ENCODE results near the gene ITPK1. TPM values are rescaled to one million over a fixed set of nuclear protein-coding genes. Genes with fewer than 3 reads are reported as not detected.

ITPK1 gene
- total RNA-seq, 2 donors from 2014 or later: 53.8 to 85.0 TPM

DNA sequence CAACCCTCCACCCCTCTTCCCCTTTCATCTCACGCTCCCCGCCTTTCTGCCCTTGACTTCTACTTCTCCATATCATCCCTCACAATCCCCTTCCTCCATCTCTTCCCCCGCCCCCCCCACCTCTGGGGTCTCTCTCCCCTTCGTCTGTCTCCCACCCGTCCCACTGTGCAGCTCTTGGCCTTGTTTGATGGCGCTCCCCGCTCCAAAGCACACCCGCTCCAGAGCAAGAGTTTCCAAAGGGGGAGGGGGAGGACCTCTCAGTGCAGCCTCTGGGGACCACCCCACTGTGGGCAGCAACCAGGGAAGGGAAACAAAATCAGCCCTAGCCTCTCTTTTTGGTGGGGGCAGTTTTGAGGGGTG lies 192.0 kb downstream of the ITPK1 start:
- no peak overlapping the region for H3K4me3 ChIP-seq
- no peaks in the 10 kb centered on the region for H3K27me3 ChIP-seq (replicated peaks; ENCODE audit: insufficient read depth)
- H3K27ac ChIP-seq: no peak overlapping the region
- DNase-seq (ENCODE audit: low spot score) (no peak), ATAC-seq (ENCODE audit: insufficient number of reproducible peaks, low FRiP score, low read depth) (no peak)
- H3K9me3 ChIP-seq: no peaks in the 10 kb centered on the region
- TF ChIP-seq CTCF (IDR thresholded peaks at IDR 0.05): no peak
- H3K4me1 ChIP-seq (ENCODE audit: control insufficient read depth in 1 of 2, low read depth in 2 of 2): no peaks in the 10 kb centered on the region
- no peaks in the 10 kb centered on the region for H3K36me3 ChIP-seq

- no peak within 1 kb of the TSS for H3K27ac ChIP-seq
- no peak within 1 kb of the TSS for H3K4me3 ChIP-seq
- ATAC-seq (ENCODE audit: insufficient number of reproducible peaks, low FRiP score, low read depth) (no peak), DNase-seq (ENCODE audit: low spot score) (no peak)
- no peak for TF ChIP-seq CTCF (IDR thresholded peaks at IDR 0.05)
- H3K27me3 ChIP-seq (replicated peaks; ENCODE audit: insufficient read depth): no peaks in the 10 kb centered on the region
- no peaks in the 10 kb centered on the region for H3K9me3 ChIP-seq
- no peaks in the 10 kb centered on the region for H3K36me3 ChIP-seq
- no peaks in the 10 kb centered on the region for H3K4me1 ChIP-seq (ENCODE audit: control insufficient read depth in 1 of 2, low read depth in 2 of 2)
These were observed 192.6 kb downstream of the ITPK1 start, which contains the start of gene CHGA for GRCh38 chr14:92922883-92923743. TSS of gene CHGA (plus strand) at chr14:92923150. CDS start at chr14:92923360, 210 bp downstream.

DNA sequence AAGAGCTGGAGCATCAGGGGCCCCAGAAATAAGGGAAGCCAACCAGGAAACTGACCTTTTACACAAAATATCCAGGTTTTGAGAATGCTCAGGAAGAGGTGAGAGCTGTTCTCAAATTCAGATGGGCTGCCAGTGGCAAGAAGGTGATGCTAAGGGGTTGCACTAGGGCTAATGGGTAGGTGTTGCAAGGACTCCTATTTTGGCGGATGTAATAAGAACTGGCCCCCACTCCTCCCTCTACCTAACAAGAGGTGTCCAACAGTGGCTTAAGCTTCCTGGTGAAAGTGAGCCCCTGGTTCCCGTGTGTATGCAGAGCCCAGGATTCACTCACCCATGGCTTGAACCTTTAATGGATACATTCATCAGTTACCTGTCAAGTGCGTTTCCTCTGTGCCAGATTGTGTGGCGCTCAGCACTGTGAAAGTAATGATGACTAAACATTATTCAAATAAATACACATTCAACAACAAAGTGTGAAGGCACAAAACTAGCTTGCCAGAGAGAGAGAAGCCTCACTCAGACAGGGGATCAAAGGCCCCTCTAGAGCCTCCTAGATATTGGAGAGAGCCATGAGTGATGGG lies 193.5 kb downstream of the ITPK1 start:
- TF ChIP-seq CTCF (IDR thresholded peaks at IDR 0.05): no peak
- no peaks in the 10 kb centered on the region for H3K27me3 ChIP-seq (replicated peaks; ENCODE audit: insufficient read depth)
- H3K36me3 ChIP-seq: no peaks in the 10 kb centered on the region
- H3K27ac ChIP-seq: no peak overlapping the region
- peak; percentile 50 for ATAC-seq (ENCODE audit: insufficient number of reproducible peaks, low FRiP score, low read depth)
- H3K4me1 ChIP-seq (ENCODE audit: control insufficient read depth in 1 of 2, low read depth in 2 of 2): no peaks in the 10 kb centered on the region
- H3K9me3 ChIP-seq: no peaks in the 10 kb centered on the region
- DNase-seq (ENCODE audit: low spot score): no peak
- H3K4me3 ChIP-seq: no peak overlapping the region

DNA sequence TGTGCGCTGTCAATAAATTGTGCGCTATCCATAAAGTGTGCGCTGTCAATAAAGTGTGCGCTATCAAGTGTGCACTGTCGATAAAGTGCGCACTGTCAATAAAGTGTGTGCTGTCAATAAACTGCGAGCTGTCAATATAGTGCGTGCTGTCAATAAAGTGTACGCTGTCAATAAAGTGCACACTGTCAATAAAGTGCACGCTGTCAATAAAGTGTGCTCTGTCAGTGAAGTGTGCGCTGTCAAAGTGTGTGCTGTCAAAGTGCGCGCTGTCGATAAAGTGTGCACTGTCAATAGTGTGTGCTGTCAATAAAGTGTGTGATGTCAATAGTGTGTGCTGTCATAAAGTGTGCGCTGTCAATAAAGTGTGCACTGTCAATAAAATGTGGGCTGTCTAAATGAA lies 195.7 kb downstream of the ITPK1 start:
- no peak for TF ChIP-seq CTCF (IDR thresholded peaks at IDR 0.05)
- no peaks in the 10 kb centered on the region for H3K27me3 ChIP-seq (replicated peaks; ENCODE audit: insufficient read depth)
- ATAC-seq (ENCODE audit: insufficient number of reproducible peaks, low FRiP score, low read depth) (no peak), DNase-seq (ENCODE audit: low spot score) (no peak)
- no peak overlapping the region for H3K27ac ChIP-seq
- no peaks in the 10 kb centered on the region for H3K4me1 ChIP-seq (ENCODE audit: control insufficient read depth in 1 of 2, low read depth in 2 of 2)
- no peaks in the 10 kb centered on the region for H3K9me3 ChIP-seq
- no peaks in the 10 kb centered on the region for H3K36me3 ChIP-seq
- no peak overlapping the region for H3K4me3 ChIP-seq

- ATAC-seq (ENCODE audit: insufficient number of reproducible peaks, low FRiP score, low read depth) (no peak), DNase-seq (ENCODE audit: low spot score) (no peak)
- H3K4me1 ChIP-seq (ENCODE audit: control insufficient read depth in 1 of 2, low read depth in 2 of 2): no peaks in the 10 kb centered on the region
- no peak for TF ChIP-seq CTCF (IDR thresholded peaks at IDR 0.05)
- no peaks in the 10 kb centered on the region for H3K27me3 ChIP-seq (replicated peaks; ENCODE audit: insufficient read depth)
- no peaks in the 10 kb centered on the region for H3K9me3 ChIP-seq
- H3K4me3 ChIP-seq: no peak overlapping the region
- no peak overlapping the region for H3K27ac ChIP-seq
- H3K36me3 ChIP-seq: no peaks in the 10 kb centered on the region
These were observed 197.8 kb downstream of the ITPK1 start for GRCh38 chr14:92917956-92918355.
